Mesodermal cell (in vitro differentiated cells): ENCODE measurements around the gene TIMM13.
"Not testable (repeated sequence)": the region's sequence is repeated elsewhere in the genome, so short reads cannot be mapped to it uniquely, and the experiment has no call there.

Experiments
- H3K27ac ChIP-seq: 2 replicates; pipeline ENCODE4 v1.7.0; 2013; ENCODE audit warnings: mild to moderate bottlenecking, low read depth, low read length, moderate library complexity; ENCODE audit not compliant: severe bottlenecking
- H3K36me3 ChIP-seq: 2 replicates; pipeline ENCODE4 v1.7.1; 2013; ENCODE audit warnings: mild to moderate bottlenecking, low read length, moderate library complexity; ENCODE audit not compliant: control insufficient read depth, insufficient read depth
- H3K4me1 ChIP-seq: one replicate; pipeline ENCODE4 v1.7.1; 2013; ENCODE audit warnings: mild to moderate bottlenecking, low read length; ENCODE audit not compliant: insufficient read depth, control insufficient read depth, poor library complexity, severe bottlenecking
- H3K4me3 ChIP-seq: 2 replicates; pipeline ENCODE4 v1.7.0; 2013; ENCODE audit warnings: low read length, control low read depth, mild to moderate bottlenecking; ENCODE audit not compliant: insufficient read depth, poor library complexity, severe bottlenecking; ENCODE audit errors: extremely low read depth
- H3K9me3 ChIP-seq: 2 replicates; pipeline ENCODE4 v1.7.1; 2013; ENCODE audit warnings: mild to moderate bottlenecking, low read length, moderate library complexity; ENCODE audit not compliant: control insufficient read depth
- WGBS, 2 experiments: methylation state at CpG; one replicate each; pipeline ENCODE4 v1.1.5; 2013; ENCODE audit warnings: missing lambda C conversion rate in 2 of 2; ENCODE audit not compliant: insufficient coverage in 2 of 2; 5-methylcytosine and 5-hydroxymethylcytosine counted together

The TIMM13 gene

DNA sequence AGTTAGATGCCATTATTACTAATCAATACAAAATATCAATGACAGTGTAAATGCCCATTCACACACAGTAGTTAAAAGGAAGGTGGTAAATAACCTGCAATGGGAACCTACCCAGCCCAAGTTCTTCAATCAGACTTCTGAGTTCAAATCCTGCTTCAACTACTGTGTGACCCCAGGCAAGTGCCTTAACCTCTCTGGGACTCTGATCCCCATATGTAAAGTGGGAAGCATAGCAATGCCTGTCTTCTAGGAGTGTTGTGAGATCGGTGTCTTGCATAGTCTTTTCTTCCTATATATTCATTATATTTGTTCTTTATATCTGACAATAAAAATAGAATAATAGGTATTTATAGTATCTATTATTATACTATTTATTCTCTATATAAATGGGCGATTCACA lies 6.9 kb downstream of the TIMM13 start:
- 100% methylated on average over 1 of the region's 2 CpGs; no CpG with 5 or more reads in 1 of the 2 experiments for WGBS, 2 experiments
- H3K9me3 ChIP-seq: no peaks in the 10 kb centered on the region

DNA sequence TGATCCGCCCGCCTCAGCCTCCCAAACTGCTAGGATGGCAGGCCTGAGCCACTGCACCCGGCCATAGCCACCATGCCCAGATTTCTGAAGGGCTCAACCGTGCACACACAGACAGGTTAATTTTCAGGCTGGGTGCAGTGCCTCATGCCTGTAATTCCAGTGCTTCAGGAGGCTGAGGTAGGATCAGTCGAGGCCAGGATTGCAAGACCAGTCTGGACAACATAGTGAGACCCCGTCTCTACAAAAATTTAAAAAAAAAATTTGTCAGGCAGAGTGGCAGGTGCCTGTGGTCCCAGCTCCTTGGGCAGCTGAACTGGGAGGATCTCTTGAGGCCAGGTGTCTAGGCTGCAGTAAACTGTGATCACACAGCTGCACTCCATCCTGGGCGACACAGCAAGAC lies 7.6 kb downstream of the TIMM13 start:
- H3K4me1 ChIP-seq: peaks cover 3% of the 10 kb centered on the region
- no peak overlapping the region for H3K4me3 ChIP-seq
- no peak overlapping the region for H3K27ac ChIP-seq
- H3K36me3 ChIP-seq: peaks cover 14% of the 10 kb centered on the region
- no peaks in the 10 kb centered on the region for H3K9me3 ChIP-seq
- WGBS, 2 experiments: 96% methylated on average over 7 of the region's 7 CpGs

More for the DNA sequence above, 6.9 kb downstream of the TIMM13 start:
- Histone ChIP-seq H3K36me3 (peaks cover 14% of the 10 kb centered on the region), H3K27ac (no peak overlapping the region), H3K4me3 (no peak overlapping the region), H3K4me1 (peaks cover 4% of the 10 kb centered on the region)

DNA sequence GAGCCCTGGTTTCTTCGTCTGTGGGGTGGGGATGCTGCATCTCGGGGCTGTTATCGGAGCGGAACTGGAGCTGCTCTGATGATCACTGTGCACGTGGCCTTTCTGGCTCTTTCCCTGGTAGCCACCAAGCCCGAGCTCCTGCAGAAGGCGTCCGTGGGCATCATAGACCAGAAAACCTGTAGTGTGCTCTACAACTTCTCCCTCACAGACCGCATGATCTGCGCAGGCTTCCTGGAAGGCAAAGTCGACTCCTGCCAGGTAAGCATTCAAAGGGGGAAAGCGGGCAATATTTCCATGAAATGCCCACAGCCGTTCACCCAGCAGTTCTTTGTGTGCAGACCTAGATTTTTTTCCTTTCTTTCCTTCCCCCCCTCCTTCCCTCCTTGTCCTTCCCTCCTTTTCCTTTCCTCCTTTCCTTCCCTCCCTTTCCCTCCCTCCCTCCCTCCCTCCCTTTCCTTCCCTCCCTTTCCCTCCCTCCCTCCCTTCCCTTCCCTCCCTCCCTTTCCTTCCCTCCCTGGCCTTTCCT lies 9.4 kb downstream of the TIMM13 start:
- H3K4me3 ChIP-seq: no peak overlapping the region
- no peak overlapping the region for H3K27ac ChIP-seq
- peaks cover 7% of the 10 kb centered on the region for H3K36me3 ChIP-seq
- H3K9me3 ChIP-seq: no peaks in the 10 kb centered on the region
- 94 to 95% methylated on average over 12 to 13 of the region's 13 CpGs for WGBS, 2 experiments
- no peaks in the 10 kb centered on the region for H3K4me1 ChIP-seq

DNA sequence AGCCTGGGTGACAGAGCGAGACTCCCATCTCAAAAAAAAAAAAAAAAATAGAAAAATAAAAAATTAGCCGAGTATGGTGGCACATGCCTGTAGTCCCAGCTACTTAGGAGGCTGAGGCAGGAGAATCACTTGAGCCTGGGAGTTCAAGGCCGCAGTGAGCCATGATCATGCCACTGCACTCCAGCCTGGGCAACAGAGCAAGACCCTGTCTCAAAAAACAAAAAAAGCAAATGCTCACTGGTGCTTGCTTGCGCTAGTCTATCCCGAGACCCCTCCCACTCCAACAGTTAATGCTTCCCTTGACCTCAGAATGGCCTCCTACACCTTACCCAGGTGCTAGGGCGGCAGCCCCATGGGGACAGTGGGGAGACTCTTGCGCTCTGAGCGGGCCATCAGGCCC lies 9.9 kb downstream of the TIMM13 start:
- H3K4me3 ChIP-seq, H3K27ac ChIP-seq, H3K9me3 ChIP-seq, H3K36me3 ChIP-seq, H3K4me1 ChIP-seq: not testable (repeated sequence)
- 93 to 97% methylated on average over 7 of the region's 8 CpGs for WGBS, 2 experiments

DNA sequence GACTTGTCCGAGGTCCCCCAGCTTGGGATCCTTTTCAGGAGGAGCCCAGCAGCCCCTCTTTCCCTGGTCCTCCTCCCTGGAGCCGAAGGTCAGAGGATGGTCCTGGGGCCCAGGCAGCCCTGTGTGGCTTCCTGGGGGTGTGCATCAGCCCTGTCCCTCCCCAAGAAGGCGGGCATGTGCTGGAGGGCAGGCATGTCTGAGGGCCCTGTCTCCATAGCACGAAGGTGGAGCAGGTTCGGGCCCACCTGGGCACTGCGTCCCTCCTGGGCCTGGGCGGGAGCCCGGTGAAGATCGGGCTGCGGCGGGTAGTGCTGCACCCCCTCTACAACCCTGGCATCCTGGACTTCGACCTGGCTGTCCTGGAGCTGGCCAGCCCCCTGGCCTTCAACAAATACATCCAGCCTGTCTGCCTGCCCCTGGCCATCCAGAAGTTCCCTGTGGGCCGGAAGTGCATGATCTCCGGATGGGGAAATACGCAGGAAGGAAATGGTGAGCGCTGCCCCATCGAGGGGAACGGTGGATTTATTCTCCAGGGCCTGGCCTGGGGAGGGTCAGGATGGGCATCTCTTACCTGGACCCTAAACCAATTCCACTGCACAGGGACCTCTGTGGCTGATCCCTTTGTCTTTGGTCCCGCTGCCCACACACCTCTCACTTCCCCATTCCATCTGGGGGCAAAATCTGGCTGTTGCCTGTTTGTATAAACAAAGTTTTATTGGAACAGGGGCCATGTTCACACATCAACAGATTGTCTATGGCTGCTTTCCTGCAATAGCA lies 10.9 kb downstream of the TIMM13 start:
- 91 to 95% methylated on average over 17 to 18 of the region's 19 CpGs for WGBS, 2 experiments
- Histone ChIP-seq H3K9me3 (no peaks in the 10 kb centered on the region), H3K4me3 (no peak overlapping the region), H3K36me3 (peaks cover 5% of the 10 kb centered on the region), H3K4me1 (no peaks in the 10 kb centered on the region), H3K27ac (no peak overlapping the region)

- H3K4me1 ChIP-seq: no peaks in the 10 kb centered on the region
- H3K4me3 ChIP-seq: no peak overlapping the region
- no peak overlapping the region for H3K27ac ChIP-seq
- H3K9me3 ChIP-seq: no peaks in the 10 kb centered on the region
- peaks cover 5% of the 10 kb centered on the region for H3K36me3 ChIP-seq
- 85 to 87% methylated on average over 6 of the region's 6 CpGs for WGBS, 2 experiments
These were observed 11.4 kb downstream of the TIMM13 start for GRCh38 chr19:2415973-2416319.

DNA sequence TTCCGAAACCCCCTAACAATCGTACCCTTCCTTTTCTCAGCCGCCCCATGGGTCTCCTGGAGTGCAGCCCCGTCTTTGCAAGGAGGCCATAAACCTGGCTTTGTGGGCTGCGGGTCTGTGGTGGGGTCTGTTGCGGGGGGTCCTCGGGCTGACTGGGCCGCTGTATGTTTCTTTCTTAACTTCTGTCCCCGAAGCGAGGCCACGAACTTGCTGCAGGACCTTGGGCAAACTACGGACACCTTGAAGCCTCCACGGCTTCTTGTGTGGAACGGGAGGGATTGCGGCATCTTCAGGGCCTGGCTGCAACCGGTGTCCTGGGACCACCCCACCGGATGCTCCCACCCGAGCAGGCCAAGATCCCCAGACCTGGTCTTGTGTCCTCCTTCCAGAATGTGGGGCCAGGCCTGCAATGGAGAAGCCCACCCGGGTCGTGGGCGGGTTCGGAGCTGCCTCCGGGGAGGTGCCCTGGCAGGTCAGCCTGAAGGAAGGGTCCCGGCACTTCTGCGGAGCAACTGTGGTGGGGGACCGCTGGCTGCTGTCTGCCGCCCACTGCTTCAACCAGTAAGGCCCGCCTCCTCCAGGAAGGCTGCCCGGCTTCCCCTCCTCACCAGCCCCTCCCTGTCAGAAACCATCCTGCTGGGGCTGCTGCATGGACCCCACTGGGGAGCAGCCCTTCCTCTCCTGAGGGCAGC lies 12.0 kb downstream of the TIMM13 start:
- WGBS, 2 experiments: 93 to 95% methylated on average over 22 to 29 of the region's 29 CpGs
- H3K9me3 ChIP-seq: no peaks in the 10 kb centered on the region

DNA sequence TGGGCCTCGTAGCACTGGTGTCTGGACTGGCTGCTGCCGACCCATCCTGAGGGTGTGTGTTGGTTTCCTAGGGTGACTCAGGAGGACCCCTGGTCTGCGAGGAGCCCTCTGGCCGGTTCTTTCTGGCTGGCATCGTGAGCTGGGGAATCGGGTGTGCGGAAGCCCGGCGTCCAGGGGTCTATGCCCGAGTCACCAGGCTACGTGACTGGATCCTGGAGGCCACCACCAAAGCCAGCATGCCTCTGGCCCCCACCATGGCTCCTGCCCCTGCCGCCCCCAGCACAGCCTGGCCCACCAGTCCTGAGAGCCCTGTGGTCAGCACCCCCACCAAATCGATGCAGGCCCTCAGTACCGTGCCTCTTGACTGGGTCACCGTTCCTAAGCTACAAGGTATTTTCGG lies 13.8 kb downstream of the TIMM13 start:
- Histone ChIP-seq H3K4me3 (no peak overlapping the region), H3K4me1 (no peaks in the 10 kb centered on the region), H3K36me3 (no peaks in the 10 kb centered on the region), H3K9me3 (peaks cover 10% of the 10 kb centered on the region), H3K27ac (no peak overlapping the region)
- 93 to 96% methylated on average over 13 to 15 of the region's 16 CpGs for WGBS, 2 experiments

More for the DNA sequence above, 12.0 kb downstream of the TIMM13 start:
- Histone ChIP-seq H3K4me1 (no peaks in the 10 kb centered on the region), H3K27ac (no peak overlapping the region), H3K36me3 (peaks cover 4% of the 10 kb centered on the region), H3K4me3 (no peak overlapping the region)

DNA sequence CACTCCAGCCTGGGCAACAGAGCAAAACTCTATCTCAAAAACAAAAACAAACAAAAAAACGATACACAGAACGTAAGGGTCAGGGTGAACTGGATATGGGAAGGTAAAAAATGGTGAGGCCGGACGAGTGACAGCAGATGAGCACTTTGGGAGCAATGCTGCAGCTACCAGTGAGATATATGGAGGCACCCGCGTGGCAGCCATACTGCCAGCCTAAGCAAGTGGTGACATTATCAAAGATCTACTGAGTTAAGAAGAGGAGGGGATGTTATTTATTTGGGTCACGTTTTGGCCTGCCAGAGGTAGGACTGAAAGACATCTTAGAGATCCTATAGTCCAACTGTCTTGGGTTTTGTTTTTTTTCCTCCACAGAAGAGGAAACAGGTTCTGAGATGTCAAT lies 14.2 kb downstream of the TIMM13 start:
- no peak overlapping the region for H3K4me3 ChIP-seq
- no peak overlapping the region for H3K27ac ChIP-seq
- H3K36me3 ChIP-seq: no peaks in the 10 kb centered on the region
- 93 to 97% methylated on average over 7 of the region's 7 CpGs for WGBS, 2 experiments
- peaks cover 10% of the 10 kb centered on the region for H3K9me3 ChIP-seq
- no peaks in the 10 kb centered on the region for H3K4me1 ChIP-seq

- Histone ChIP-seq H3K27ac (no peak overlapping the region), H3K4me3 (no peak overlapping the region), H3K9me3 (peaks cover 10% of the 10 kb centered on the region), H3K4me1 (no peaks in the 10 kb centered on the region), H3K36me3 (no peaks in the 10 kb centered on the region)
- 73 to 93% methylated on average over 1 to 2 of the region's 2 CpGs for WGBS, 2 experiments
These were observed 14.9 kb downstream of the TIMM13 start for GRCh38 chr19:2412449-2412848.

GRCh38 chr19:2411709-2412108 lies 15.7 kb downstream of the TIMM13 start:
- Histone ChIP-seq H3K9me3 (peaks cover 10% of the 10 kb centered on the region), H3K27ac (no peak overlapping the region), H3K4me1 (no peaks in the 10 kb centered on the region), H3K36me3 (no peaks in the 10 kb centered on the region), H3K4me3 (no peak overlapping the region)
- WGBS, 2 experiments: 90 to 94% methylated on average over 5 of the region's 8 CpGs
